PFSK-1 (cell line): Measurements from ENCODE around the gene TMIGD3.

ENCODE experiments used
- FOXP2 ChIP-seq: optimal IDR thresholded peaks from 2 replicates; pipeline ENCODE3; 2011; ENCODE audit warnings: borderline replicate concordance, control low read depth, inconsistent platforms; ENCODE audit not compliant: insufficient read depth; ENCODE audit errors: extremely low read length, extremely low read depth
- POLR2AphosphoS5 ChIP-seq: IDR thresholded peaks from 2 replicates; pipeline ENCODE4 v1.6.1; 2012; ENCODE audit warnings: low read depth, mild to moderate bottlenecking, control low read depth, low read length, moderate library complexity
- REST ChIP-seq, 2 experiments: IDR thresholded peaks; 2 replicates each; pipeline versions ENCODE4 v1.6.1 to v1.8.0; 2011 to 2012; ENCODE audit warnings: low read depth in 2 of 2, low read length in 2 of 2, control low read depth in 1 of 2, inconsistent platforms in 1 of 2, mild to moderate bottlenecking in 1 of 2, moderate library complexity in 1 of 2; ENCODE audit not compliant: insufficient read depth in 1 of 2
- SIN3A ChIP-seq: IDR thresholded peaks from 2 replicates; pipeline ENCODE4 v1.6.1; 2012; ENCODE audit warnings: mild to moderate bottlenecking, low read length, moderate library complexity, borderline replicate concordance; ENCODE audit not compliant: insufficient read depth
- TAF1 ChIP-seq: IDR thresholded peaks from 2 replicates; pipeline ENCODE4 v1.6.1; 2012; ENCODE audit warnings: low read length, control low read depth, borderline replicate concordance; ENCODE audit not compliant: insufficient read depth

GRCh38 chr1:111446967-111447892 lies 56.2 kb downstream of the TMIGD3 start:
- TF ChIP-seq POLR2AphosphoS5 (no peak), TAF1 (no peak), REST (IDR thresholded peaks at IDR 0.05; ENCODE audit: insufficient read depth in 1 of 2, low read depth in 2 of 2, low read length in 2 of 2) (no peak), SIN3A (no peak), FOXP2 (no peak)
